Activated naive CD4-positive, alpha-beta T cell treated with Interleukin-2 at 50 U/mL for 16 hours (primary cell): ENCODE results near the gene SLC39A1.
"Not testable (repeated sequence)": the region's sequence is repeated elsewhere in the genome, so short reads cannot be mapped to it uniquely, and the experiment has no call there.

Experiments
- DNase-seq: peaks from one replicate; pipeline ENCODE4 v3.0.0-alpha.2; 2020

The SLC39A1 gene

DNA sequence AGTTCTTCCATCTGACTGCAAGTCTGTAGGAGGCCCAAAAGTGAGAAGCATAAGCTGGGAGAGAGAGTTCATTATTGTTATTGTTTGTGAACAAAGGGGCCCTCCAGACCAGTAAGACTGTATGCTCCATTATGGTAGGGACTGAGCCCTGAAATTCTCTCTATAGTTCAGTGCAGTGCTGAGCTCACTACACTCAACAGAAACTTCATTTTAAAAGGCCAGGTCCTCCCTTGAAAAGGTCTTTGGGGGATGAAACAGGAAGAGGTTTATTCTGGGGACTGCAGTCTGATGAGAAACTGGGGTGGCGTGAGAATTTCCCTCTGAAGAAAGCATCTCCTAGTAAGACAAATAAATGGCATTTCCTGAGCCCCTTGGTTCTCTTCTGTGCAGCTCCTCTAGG, 35.1 kb downstream of the SLC39A1 start:
- DNase-seq, result no peak

DNA sequence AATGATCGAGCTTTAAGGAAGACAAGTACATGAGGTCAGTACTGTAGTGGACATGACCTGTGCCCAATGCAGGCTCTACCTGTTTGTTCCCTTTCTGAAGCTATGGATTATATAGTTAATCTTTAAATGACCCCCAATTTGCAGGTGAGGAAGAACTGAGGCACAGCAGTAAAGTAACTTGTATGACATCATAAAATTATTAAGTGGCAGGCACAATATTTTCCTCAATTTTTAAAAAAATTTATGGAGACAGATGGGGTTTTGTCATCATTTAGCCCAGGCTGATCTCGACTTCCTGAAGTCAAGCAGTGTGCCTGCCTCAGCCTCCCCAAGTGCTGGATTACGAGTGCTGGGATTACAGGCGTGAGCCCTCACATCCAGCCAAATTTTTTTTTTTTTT, 36.9 kb downstream of the SLC39A1 start:
- DNase-seq, result no peak

DNA sequence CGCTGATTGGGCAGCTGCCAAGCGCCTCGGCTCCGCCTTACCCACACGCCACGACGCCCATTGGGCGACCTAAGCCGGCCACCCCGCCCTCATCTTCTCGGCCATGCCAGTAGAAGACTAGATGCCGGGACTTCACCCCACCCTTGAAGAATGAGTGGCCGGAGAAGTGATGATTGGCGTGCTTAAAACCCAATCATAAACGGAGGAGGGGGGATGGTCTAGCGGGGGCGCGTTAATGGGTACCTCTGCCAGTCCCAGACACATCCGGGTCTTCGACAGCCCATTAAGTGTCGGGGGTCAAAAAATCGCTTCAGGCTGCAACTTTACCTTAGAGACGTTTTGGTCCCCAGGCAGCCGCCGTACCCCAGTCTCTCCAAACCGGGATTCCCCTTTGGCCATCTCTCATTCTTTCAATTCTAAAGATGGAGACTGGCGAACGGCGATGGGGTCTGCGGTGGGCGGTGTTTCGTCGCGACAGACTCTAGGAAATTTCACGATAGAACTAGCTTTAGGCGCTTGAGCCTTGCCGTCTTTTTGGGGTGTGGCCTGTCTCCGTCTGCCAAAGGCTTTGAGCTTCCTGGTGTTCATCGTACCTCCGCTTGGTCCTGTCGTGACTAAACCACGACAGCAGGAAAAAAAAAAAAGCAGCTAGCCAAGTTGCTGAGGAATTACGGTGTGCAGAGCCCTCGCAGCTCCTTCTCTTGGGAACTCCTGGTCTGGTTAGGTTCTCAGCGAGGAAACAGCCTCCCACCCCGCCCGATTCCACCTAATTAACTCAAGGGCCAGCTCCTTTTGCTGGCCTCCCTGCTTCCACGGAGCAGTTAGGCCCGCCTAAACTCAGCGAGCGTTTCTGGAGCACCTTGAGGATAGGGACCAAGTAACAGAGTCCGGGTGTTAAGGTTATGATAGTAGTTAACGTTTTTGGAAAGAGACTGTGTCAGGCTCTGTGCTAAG, 40.1 kb downstream of the SLC39A1 start, which contains the start of gene GATAD2B:
TSS of gene GATAD2B (minus strand) at position 1 of the 954 bp plus-strand sequence. CDS start 94,625 bp downstream, outside the sequence.
- DNase-seq, result peak; percentile 99

DNA sequence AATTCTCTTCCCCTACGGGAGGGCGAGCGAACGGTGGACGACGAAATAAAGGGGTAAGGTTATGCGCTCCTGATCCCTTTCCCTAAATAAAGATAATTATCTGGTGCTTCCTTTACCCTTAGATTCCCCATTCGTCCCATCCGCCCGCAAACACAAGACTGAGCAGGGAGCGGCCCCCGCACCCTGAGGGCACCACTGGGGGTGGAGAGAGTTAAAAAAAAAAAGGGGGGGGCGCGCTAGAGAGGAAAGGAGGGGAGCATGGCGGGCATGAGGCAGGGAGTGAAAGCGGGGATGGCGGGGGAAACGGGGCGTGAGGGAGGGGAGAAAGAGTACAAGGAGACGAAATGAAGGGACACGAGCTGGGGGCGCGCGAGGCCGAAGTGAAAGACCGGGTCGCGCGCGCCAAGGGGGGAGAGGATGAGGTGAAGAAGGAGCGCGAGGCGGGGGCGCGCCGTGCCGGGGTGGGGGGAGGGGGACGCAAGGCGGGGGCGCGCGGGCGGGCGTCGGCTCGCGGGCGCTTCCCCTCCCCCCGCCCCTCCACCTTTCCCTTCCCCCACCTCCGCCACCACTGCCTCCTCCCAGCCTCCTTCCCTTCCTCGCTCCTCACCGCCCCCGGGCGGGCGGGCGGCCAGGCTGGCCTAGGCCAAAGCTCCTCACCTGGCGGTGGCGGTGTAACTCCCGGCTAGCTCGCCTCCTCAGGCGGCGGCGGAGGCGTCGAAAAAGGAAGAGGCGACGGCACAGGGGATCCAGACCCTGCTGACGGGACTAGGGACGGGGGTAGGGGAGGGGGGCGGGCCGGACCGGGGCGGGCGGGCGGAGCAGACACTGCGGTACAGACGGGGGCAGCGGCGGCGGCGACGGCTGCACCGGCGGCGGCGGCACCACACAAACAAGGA, 41.0 kb downstream of the SLC39A1 start:
- DNase-seq, result peak; percentile 61

DNA sequence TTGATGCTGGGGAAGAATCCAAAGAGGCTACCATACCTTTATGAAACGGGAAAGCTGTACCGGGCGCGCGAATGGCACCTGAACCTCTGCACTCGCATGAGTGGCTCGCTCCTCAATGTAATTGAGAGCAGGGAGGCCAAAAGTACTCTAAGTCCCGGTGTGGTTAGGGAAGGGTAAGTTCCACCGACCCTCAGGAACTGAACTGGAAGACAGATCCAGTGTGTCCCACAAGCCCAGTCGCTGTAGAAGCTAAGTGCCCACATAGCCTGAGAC, 41.6 kb downstream of the SLC39A1 start:
- no peak for DNase-seq

DNA sequence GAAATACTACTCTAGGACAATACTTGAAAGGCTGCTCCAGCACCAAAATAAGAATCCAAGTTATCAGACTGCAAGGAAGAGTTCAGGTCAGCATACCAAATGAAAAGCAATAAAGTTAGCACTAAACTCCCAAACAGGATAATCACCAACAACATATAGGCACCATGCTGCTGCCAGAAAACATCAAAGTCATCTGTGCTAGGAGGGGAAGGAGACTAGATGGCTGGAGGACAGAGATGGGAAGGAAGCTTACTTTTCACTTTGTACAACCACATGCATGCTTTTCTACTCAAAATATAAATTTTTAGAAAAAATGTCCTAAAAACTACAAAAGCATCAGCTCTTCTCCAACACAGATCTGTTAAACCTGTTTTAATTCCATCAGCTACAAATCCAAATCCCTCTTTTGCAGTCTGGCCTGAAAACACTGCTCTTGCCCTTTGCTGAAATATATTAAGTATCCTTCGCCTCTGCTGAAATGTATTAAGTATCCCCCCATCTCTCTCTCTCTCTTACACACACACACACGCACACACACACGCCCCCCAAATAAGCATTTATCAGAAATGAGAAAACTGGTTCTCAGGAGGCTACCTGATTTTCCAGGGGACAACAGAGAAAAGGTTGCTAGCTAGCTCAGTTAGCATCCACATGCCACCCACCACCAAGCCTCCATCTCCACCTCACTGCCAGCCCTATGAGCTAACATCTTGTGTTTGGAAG, 42.1 kb downstream of the SLC39A1 start:
- no peak for DNase-seq

DNA sequence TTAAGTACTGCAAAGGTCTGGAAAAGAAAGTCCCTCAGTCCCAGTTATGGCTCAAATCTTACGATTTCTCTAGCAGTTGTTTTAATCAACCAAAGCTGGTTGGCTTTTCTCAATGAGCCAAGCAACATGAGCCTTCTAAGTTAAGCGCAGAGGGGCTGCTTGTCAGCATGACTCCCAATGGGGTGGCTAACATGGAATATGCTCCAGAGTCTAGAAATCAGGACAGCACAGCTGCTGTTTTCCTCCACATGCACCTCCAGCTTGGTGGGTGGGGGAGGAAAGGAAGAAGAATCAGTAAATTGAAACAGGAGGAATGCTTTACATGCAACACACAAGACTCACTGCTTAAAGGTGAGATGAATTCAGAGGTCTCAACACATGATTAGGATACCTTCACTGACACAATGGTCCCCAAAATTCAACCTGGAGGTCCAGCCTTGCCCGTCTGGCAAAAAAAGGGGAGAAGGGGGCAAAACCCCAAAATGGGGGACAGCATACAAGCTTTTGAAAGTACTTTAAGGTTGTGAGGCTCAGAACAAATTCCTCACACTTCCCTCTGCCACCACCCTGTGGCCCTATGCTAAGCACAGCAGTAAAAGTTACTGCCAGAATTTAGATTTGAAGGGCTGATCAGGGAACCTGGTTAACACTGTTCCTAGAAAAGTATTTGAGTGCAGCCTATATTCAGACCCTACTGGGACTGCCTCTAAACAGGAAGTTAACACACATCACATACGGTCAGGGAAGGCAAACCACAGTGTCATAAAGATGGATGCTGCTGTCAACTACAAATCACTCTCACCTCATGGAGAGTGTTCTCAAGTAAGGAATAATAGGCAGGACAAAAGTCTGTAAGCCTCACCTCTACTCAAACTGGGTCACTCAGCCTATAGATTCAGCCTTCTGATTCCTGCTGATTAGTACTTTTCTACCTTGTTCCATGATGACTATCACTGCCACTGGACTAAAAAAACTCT, 43.2 kb downstream of the SLC39A1 start:
- no peak for DNase-seq

DNA sequence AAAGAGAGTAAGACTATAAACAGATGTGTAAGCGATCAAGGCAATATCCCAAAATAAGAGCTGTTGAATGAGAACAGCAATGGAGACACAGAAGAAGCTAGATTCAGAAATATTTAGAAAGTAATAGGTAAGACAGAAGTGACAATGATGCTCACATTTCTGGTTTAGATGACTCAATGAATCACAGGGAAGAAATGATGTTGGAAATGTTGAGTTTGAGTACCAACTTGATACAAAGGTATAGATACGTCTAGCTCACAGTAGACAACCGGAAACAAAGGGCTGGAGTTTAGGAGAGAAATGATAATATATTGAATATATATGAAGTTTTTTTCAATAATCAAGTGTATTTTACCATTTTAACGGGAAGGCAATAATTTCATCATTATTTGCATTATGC, 47.0 kb downstream of the SLC39A1 start:
- DNase-seq, result no peak

DNA sequence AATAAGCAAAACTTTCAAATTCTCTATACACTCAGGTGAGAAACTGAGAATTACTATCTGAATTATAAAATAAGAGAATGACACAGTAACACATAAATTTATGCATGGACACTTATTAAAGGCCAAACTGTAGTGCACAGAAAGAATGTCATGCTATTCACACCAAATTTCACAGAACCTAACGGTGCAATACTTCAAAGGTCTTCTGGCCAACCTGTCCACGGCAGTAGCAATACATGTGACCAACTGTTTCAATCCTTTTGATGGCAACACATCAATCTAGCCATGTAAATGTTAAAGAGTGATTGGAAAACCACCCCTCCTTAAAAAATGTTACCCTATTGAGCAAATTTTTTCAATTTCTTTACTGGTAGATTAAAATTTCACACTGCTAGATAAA, 51.0 kb downstream of the SLC39A1 start:
- no peak for DNase-seq

DNA sequence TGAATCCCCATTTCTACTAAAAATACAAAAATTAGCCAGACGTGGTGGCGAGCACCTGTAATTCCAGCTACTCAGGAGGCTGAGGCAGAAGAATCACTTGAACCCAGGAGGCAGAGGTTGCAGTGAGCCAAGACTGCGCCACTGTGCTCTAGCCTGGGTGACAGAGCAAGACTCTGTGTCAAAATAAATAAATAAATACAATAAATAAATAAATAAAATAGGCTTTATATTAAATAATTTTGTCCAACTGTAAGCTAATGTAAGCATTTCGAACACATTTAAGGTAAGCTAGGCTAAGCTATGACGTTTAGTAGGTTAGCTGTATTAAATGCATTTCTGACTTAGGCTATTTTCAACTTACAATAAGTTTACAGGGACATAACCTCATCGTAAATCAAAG, 52.8 kb downstream of the SLC39A1 start:
- DNase-seq, result not testable (repeated sequence)
